OCI-LY1 (cell line): ENCODE data around the gene STAC3.

Experiments
- EZH2 ChIP-seq: fragments of 200-600 bp; sonication (generic), shearing (Covaris generic); IDR thresholded peaks from 2 replicates; pipeline ENCODE4 v1.8.0; 2017; ENCODE audit warnings: borderline replicate concordance, mixed run types, mild to moderate bottlenecking, antibody characterized with exemption, low read length, moderate library complexity, mixed read lengths
- TF ChIP-seq, protein P1 (sequence below): fragments of 200-600 bp; sonication (generic), shearing (Covaris generic); IDR thresholded peaks from 2 replicates; pipeline ENCODE4 v1.5.1; 2017; ENCODE audit warnings: mild to moderate bottlenecking, antibody characterized with exemption, low read length, moderate library complexity, mixed read lengths

DNA sequence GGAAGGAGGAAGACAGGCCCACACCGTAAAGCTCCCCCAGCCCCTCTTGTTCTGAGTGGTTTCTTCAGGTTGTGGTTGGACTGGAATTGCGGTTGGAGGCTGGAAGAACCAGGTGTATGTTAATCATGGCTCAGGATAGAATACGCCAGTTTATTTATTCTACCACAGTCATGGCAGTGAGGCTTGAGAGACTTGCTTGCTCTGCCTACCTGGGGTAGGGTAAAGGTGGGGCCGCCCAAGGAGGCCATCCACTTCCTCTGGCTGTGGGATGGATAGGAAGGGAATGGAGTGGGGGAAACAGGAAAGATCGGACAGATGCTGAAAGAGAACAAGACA, 13.4 kb downstream of the STAC3 start:
- TF ChIP-seq, protein P1, sequence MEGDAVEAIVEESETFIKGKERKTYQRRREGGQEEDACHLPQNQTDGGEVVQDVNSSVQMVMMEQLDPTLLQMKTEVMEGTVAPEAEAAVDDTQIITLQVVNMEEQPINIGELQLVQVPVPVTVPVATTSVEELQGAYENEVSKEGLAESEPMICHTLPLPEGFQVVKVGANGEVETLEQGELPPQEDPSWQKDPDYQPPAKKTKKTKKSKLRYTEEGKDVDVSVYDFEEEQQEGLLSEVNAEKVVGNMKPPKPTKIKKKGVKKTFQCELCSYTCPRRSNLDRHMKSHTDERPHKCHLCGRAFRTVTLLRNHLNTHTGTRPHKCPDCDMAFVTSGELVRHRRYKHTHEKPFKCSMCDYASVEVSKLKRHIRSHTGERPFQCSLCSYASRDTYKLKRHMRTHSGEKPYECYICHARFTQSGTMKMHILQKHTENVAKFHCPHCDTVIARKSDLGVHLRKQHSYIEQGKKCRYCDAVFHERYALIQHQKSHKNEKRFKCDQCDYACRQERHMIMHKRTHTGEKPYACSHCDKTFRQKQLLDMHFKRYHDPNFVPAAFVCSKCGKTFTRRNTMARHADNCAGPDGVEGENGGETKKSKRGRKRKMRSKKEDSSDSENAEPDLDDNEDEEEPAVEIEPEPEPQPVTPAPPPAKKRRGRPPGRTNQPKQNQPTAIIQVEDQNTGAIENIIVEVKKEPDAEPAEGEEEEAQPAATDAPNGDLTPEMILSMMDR = no peak
- TF ChIP-seq EZH2 = no peak
